GM21619 (cell line): ENCODE results near the gene PRKCG.

Experiments used
- ATAC-seq: cut with Tn5 transposase; IDR thresholded peaks from one replicate; pipeline ENCODE4 v1.9.1; 2021; ENCODE audit not compliant: unreplicated experiment

The PRKCG gene

GRCh38 chr19:53897459-53897858 is 15.5 kb downstream of the PRKCG start:
- no peak for ATAC-seq

DNA sequence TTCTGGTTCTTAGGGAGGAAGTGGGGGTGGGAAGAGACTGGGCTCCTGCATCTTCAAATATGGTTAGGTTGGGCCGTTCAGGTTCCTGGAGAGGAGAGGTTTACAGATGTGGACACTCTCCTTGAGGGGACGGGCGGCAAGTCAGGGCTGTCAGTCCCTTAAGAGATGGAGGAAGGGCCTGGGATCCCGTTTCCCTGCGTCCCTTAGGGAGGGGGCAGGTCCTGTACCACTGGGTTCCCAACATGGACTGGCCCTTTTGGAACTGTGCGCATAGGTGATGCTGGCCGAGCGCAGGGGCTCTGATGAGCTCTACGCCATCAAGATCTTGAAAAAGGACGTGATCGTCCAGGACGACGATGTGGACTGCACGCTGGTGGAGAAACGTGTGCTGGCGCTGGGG is 16.2 kb downstream of the PRKCG start:
- ATAC-seq: no peak

DNA sequence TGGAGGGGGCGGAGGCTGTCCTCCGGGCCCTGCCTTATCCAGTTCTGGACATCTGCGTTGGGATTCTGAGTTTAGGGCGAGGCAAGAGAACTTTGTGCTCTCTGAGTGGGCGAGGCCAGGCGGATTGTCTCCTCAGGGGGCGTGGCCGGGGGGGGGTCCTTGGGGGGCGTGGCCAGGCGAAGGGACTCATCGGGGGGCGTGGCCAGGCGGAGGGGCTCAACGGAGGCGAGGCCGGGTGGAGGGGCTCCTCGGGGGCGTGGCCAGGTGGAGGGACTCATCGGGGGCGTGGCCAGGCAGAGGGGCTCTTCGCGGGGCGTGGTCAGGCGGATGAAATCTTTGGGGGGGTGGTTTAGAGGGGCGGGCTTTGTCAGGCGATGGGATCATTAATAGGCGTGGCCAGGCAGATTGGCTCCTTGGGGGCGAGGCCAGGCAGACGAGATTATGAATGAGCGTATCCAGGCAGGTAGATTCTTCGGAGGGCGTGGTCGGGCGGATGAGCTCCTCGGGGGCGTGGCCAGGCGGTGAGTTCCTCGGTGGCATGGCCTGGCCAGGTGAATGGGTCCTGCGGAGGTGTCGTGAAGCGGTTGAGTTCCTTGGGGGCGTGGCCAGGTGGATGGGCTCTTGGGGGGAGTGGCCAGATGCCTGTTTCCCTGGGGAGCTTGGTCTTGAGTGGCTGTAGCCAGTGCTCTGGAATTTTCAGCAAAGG is 16.8 kb downstream of the PRKCG start:
- ATAC-seq: no peak

DNA sequence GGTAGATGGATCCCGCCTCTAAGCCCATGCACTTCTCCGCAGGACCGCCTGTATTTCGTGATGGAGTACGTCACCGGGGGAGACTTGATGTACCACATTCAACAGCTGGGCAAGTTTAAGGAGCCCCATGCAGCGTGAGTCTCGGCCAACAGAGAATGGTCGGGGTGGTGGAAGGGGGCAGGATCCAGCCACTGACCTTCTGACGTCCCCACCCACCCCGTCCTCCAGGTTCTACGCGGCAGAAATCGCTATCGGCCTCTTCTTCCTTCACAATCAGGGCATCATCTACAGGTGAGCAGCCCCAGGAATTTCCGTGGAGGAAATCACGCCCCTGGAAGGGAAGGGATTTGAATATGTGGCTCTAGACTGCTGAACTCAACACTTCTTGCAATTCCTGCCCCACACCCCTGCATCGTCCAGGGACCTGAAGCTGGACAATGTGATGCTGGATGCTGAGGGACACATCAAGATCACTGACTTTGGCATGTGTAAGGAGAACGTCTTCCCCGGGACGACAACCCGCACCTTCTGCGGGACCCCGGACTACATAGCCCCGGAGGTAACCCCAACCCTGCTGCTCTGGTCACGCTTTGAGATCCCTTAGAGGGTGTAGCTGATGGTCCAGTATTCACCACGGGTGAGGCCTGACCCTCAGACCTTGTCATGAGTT is 18.3 kb downstream of the PRKCG start:
- no peak for ATAC-seq

- no peak for ATAC-seq
Observed at GRCh38 chr19:53903055-53903680, 21.2 kb downstream of the PRKCG start.

DNA sequence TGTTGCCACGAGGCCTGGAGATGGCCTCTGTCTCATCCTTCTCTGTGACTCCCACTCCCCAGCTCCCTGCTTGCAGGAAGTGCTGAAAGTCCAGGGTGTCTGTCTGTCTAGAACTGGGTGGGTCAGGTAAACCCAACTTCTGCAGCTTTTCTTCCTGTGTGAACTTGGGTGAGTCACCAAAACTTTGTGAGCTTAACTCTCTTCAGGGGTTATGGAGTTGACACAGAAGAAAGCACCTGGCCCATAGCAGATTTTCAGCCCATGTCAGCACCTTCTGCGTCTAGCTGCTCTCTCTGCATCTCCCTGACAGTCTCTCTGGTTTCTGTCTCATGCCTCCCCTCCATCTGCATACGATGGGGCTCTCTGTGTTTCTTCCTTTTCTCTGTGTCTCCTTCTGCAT is 22.9 kb downstream of the PRKCG start:
- ATAC-seq: no peak

GRCh38 chr19:53905787-53906186 is 23.8 kb downstream of the PRKCG start:
- no peak for ATAC-seq

GRCh38 chr19:53906211-53907192 is 24.5 kb downstream of the PRKCG start:
- ATAC-seq: no peak

- no peak for ATAC-seq
Observed at GRCh38 chr19:53907193-53907581, 25.2 kb downstream of the PRKCG start.

GRCh38 chr19:53907690-53908089 is 25.7 kb downstream of the PRKCG start:
- no peak for ATAC-seq

DNA sequence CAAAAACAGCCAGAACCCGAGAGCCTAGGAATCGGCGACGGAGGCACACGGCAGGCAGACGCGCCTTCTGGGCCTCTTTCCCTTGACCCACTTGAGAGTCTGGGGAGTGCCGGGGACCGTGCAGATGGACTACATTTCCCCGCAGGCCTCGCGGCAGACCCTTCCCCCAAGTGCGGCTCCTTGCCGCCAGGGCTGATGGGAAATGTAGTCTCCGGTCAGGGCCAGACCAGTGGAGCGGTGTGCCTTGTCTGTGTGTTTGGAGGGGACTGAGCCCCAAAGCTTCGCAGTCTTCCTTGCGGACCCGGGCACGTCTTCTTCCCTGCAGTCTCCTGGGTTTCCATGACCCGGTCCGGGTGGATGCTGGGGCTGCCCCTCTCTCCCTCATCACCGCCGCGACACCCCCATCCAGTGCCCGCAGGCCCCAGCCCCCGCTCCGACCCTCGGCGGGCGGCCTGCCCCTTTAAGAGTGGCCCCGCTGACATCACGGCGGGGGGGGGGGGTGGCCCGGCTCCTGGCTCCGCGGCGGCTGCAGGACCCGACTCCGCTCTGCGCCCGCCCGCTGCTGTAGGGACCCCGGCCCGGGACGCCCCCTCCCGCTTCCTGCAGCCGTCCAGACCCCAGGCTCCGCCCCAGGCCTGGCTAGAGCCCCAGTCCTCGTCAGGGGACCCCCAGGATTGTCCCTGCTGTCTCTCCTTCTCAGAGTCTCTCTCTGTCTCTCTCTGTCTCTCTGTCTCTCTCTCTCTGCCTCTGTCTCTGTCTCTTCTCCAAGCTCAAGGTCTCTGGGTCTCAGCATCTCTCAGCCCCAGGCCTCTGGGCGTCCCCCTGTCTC is 26.3 kb downstream of the PRKCG start:
- ATAC-seq: no peak

- ATAC-seq: no peak
Observed at GRCh38 chr19:53908935-53909415, 27.0 kb downstream of the PRKCG start, which contains the start of gene CACNG7. Gene CACNG7, plus strand, starts transcription at chr19:53909278. Its CDS starts 3,554 bp downstream, at chr19:53912832.

GRCh38 chr19:53909471-53910169 is 27.6 kb downstream of the PRKCG start:
- ATAC-seq: no peak

- ATAC-seq: no peak
Observed at GRCh38 chr19:53910170-53910518, 28.1 kb downstream of the PRKCG start.

DNA sequence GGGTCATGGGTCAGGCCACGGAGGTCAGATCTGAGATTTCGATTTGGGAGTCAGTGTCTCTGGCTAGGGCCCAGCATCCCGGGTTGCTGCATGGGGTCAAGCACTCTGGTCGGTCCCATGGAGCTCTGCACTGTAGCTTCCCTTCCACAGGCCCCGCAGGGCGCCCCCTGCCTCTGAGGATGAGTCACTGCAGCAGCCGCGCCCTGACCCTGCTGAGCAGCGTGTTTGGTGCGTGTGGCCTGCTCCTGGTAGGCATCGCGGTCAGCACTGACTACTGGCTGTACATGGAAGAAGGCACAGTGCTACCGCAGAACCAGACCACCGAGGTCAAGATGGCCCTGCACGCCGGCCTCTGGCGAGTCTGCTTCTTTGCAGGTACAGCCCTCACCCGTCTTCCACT is 30.7 kb downstream of the PRKCG start:
- ATAC-seq: no peak

GRCh38 chr19:53915000-53915399 is 33.0 kb downstream of the PRKCG start:
- ATAC-seq: no peak

DNA sequence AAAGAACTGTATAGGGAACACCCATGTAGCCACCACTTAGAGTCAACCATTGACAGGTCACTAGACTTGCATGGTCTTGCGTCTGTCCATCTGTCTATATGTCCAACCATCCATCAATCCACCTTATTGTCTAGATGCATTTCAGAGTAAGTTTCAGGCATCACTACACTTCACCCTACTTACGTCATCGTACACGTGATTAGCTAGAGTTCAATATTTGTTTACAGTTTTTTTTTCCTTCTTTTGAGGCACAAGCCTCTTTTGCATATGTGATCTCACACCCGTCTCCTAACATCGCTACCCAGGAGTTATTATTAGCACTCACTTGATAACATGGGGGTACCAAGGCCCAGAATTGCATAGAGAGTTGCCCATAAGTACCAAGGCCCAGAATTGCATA is 34.0 kb downstream of the PRKCG start:
- no peak for ATAC-seq

- ATAC-seq: no peak
Observed at GRCh38 chr19:53917356-53917755, 35.4 kb downstream of the PRKCG start.

DNA sequence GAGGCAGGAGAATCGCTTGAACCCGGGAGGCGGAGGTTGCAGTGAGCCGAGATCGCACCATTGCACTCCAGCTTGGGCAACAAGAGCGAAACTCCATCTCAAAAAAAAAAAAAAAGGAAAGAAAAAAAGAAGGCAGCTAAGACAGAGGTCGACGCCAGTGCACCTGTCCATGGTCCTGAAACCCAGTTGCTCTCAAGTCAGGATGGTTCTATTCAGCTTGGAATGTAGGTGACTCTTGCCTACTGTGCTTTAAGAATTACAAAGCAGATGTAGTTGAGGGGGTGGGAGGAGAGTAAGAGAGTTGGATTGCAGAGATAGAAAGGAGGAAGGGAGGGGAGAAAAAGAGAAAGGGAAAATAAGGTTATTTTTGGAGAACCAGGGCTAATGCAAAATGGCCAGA is 45.7 kb downstream of the PRKCG start:
- ATAC-seq: no peak

- ATAC-seq: no peak
Observed at GRCh38 chr19:53936029-53936428, 54.0 kb downstream of the PRKCG start.
